Measurements from ENCODE around the gene CPZ.

CPZ gene

GRCh38 chr4:8656711-8657380 lies 64.3 kb downstream of the CPZ start:
- H3K27ac ChIP-seq (ENCODE audit: low read length): no peak overlapping the region
- H3K4me3 ChIP-seq (ENCODE audit: low read length): no peak overlapping the region
- no peak overlapping the region for H3K9ac ChIP-seq (ENCODE audit: low read depth, low read length)
- no peaks in the 10 kb centered on the region for H3K36me3 ChIP-seq (ENCODE audit: insufficient read depth, low read depth, low read length)
- peaks cover 3% of the 10 kb centered on the region; the same call in 1 of the 2 replicates for H3K4me1 ChIP-seq (ENCODE audit: insufficient read depth, low read length)
- H3K9me3 ChIP-seq (ENCODE audit: insufficient read depth, low read depth, low read length): no peaks in the 10 kb centered on the region
- no peaks in the 10 kb centered on the region for H3K27me3 ChIP-seq (ENCODE audit: insufficient read depth, low read length)

GRCh38 chr4:8657381-8658088 lies 65.0 kb downstream of the CPZ start:
- no peak overlapping the region for H3K27ac ChIP-seq (ENCODE audit: low read length)
- no peaks in the 10 kb centered on the region for H3K36me3 ChIP-seq (ENCODE audit: insufficient read depth, low read depth, low read length)
- no peak overlapping the region for H3K9ac ChIP-seq (ENCODE audit: low read depth, low read length)
- H3K4me1 ChIP-seq (ENCODE audit: insufficient read depth, low read length): peaks cover 3% of the 10 kb centered on the region; the same call in 1 of the 2 replicates
- H3K27me3 ChIP-seq (ENCODE audit: insufficient read depth, low read length): no peaks in the 10 kb centered on the region
- no peak overlapping the region for H3K4me3 ChIP-seq (ENCODE audit: low read length)
- H3K9me3 ChIP-seq (ENCODE audit: insufficient read depth, low read depth, low read length): no peaks in the 10 kb centered on the region

GRCh38 chr4:8662776-8663175 lies 70.2 kb downstream of the CPZ start:
- H3K9ac ChIP-seq (ENCODE audit: low read depth, low read length): no peak overlapping the region
- H3K4me1 ChIP-seq (ENCODE audit: insufficient read depth, low read length): peaks cover 7% of the 10 kb centered on the region; the same call in 1 of the 2 replicates
- H3K4me3 ChIP-seq (ENCODE audit: low read length): no peak overlapping the region
- H3K36me3 ChIP-seq (ENCODE audit: insufficient read depth, low read depth, low read length): no peaks in the 10 kb centered on the region
- H3K27ac ChIP-seq (ENCODE audit: low read length): no peak overlapping the region
- H3K9me3 ChIP-seq (ENCODE audit: insufficient read depth, low read depth, low read length): no peaks in the 10 kb centered on the region
- H3K27me3 ChIP-seq (ENCODE audit: insufficient read depth, low read length): peaks cover 15% of the 10 kb centered on the region

DNA sequence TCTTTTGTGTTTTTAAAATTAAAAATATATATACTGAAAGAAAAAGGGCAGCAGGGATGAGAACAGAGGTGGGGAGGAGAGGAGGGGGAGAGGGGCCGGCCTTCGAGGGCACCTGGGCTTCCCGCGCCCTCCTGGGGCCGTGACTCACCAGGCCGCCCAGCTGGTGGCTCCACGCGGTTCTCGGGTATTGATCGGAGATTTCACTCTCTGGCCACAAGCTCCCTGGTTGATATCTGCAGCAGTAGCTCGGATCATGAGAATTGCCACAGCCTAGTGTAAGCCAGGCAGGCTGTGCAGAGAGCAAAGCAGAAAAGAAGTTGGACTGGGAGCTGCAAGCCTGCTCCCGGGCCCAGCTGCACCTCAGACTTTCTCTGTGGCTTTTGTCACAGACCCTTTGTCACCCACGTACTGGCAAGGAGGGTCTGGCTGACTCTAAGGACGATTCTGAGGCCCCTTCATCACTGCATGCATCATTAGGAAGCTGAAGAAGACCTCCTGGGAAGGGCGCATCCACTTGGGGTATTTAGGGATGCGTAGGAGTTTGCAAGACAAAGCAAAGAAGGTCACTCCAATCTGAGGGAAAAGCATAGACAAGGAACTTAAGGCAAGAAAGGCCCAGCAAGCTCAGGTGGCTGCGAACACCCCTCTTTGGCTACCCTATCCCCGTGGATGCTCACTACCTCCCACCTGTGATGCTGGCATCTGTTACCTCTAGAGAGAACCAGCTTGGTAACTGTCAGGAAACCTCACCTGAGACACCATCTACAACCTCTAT lies 71.7 kb downstream of the CPZ start:
- no peaks in the 10 kb centered on the region for H3K9me3 ChIP-seq (ENCODE audit: insufficient read depth, low read depth, low read length)
- peaks cover 7% of the 10 kb centered on the region; the same call in 1 of the 2 replicates for H3K4me1 ChIP-seq (ENCODE audit: insufficient read depth, low read length)
- H3K36me3 ChIP-seq (ENCODE audit: insufficient read depth, low read depth, low read length): no peaks in the 10 kb centered on the region
- no peak overlapping the region for H3K9ac ChIP-seq (ENCODE audit: low read depth, low read length)
- H3K27ac ChIP-seq (ENCODE audit: low read length): no peak overlapping the region
- H3K27me3 ChIP-seq (ENCODE audit: insufficient read depth, low read length): peaks cover 15% of the 10 kb centered on the region
- 0 out of 2 replicates have a peak overlapping the region, but pooled peaks have one; percentile 25 for H3K4me3 ChIP-seq (ENCODE audit: low read length)

GRCh38 chr4:8664976-8665375 lies 72.4 kb downstream of the CPZ start:
- H3K9me3 ChIP-seq (ENCODE audit: insufficient read depth, low read depth, low read length): no peaks in the 10 kb centered on the region
- H3K27me3 ChIP-seq (ENCODE audit: insufficient read depth, low read length): peaks cover 15% of the 10 kb centered on the region
- no peak overlapping the region for H3K4me3 ChIP-seq (ENCODE audit: low read length)
- no peak overlapping the region for H3K27ac ChIP-seq (ENCODE audit: low read length)
- no peaks in the 10 kb centered on the region for H3K36me3 ChIP-seq (ENCODE audit: insufficient read depth, low read depth, low read length)
- peaks cover 7% of the 10 kb centered on the region; the same call in 1 of the 2 replicates for H3K4me1 ChIP-seq (ENCODE audit: insufficient read depth, low read length)
- no peak overlapping the region for H3K9ac ChIP-seq (ENCODE audit: low read depth, low read length)

GRCh38 chr4:8665406-8666360 lies 73.1 kb downstream of the CPZ start:
- H3K4me3 ChIP-seq (ENCODE audit: low read length): no peak overlapping the region
- no peak overlapping the region for H3K9ac ChIP-seq (ENCODE audit: low read depth, low read length)
- H3K4me1 ChIP-seq (ENCODE audit: insufficient read depth, low read length): peaks cover 7% of the 10 kb centered on the region; the same call in 1 of the 2 replicates
- no peaks in the 10 kb centered on the region for H3K36me3 ChIP-seq (ENCODE audit: insufficient read depth, low read depth, low read length)
- H3K27me3 ChIP-seq (ENCODE audit: insufficient read depth, low read length): peaks cover 15% of the 10 kb centered on the region
- no peak overlapping the region for H3K27ac ChIP-seq (ENCODE audit: low read length)
- no peaks in the 10 kb centered on the region for H3K9me3 ChIP-seq (ENCODE audit: insufficient read depth, low read depth, low read length)

DNA sequence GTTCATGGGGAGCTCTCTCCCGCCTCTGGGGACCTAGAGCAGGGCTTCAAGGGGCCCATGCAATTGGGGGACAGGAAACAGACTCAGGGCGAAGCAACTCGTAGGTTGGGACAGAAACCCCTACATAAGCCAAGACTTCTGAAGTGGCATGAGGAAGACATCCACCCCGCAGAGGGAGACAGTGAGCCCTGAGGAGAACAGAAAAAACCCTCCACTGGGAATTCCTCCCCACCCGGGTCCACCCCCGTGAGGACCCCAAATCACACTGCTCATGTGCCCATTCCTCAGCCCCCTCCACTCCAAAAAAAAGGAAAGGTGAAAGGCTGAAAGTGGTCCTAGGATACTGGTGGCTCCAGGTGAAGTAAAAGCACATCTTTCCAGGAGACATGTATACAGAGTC lies 74.0 kb downstream of the CPZ start:
- H3K27ac ChIP-seq (ENCODE audit: low read length): no peak overlapping the region
- peaks cover 16% of the 10 kb centered on the region for H3K27me3 ChIP-seq (ENCODE audit: insufficient read depth, low read length)
- H3K9me3 ChIP-seq (ENCODE audit: insufficient read depth, low read depth, low read length): no peaks in the 10 kb centered on the region
- H3K4me1 ChIP-seq (ENCODE audit: insufficient read depth, low read length): peaks cover 7% of the 10 kb centered on the region; the same call in 1 of the 2 replicates
- H3K36me3 ChIP-seq (ENCODE audit: insufficient read depth, low read depth, low read length): no peaks in the 10 kb centered on the region
- no peak overlapping the region for H3K9ac ChIP-seq (ENCODE audit: low read depth, low read length)
- H3K4me3 ChIP-seq (ENCODE audit: low read length): no peak overlapping the region

Measured in iPS-20b (cell line).